ENCODE measurements around the gene BCL11A. TPM values are rescaled to one million over a fixed set of nuclear protein-coding genes. Genes with fewer than 3 reads are reported as not detected.
A peak's percentile ranks its signal among the peaks of the same experiment; 100 is the strongest.

BCL11A gene
- total RNA-seq, 1 donor from 2014 or later = 331 TPM

DNA sequence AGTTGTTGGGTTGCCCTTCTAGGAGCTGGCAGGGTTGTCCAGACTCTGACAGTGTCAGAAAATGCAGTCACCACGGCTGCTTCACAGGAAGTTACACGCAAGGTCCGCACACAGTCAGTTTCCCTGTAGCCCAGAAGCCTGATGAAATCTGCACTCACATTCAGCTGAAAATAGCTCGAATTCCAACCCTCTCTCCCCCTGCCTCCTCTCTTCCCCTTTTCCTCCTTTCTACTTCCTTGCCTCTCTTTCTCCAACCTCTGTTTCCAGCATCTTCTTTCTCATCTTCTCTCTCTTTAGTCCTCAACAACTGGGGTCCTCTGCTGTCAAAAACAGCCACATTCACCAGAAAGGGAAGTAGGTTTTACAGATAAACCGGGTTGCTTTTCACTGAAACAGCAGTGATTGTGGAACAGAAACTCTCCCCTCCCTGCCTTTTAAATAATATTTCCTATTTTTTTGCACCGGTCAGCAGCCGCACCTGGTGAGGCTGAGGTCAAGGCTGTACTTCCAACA, 69.3 kb downstream of the BCL11A start:
- Mint-ChIP-seq H3K27ac (peak overlapping the region; percentile 93), H3K4me1 (peaks cover 96% of the 10 kb centered on the region), H3K27me3 (no peaks in the 10 kb centered on the region), H3K36me3 (ENCODE audit: low read depth) (peaks cover 66% of the 10 kb centered on the region), H3K4me3 (peak overlapping the region; percentile 78), H3K9me3 (no peaks in the 10 kb centered on the region)
- ChIA-PET CTCF (interaction anchor here (0.9 to 1.4 kb wide), 3 partner anchors 45 to 1035 kb away, joined by 3 to 9 read pairs (median 6); no protein-coding TSS in a partner anchor), POLR2A (interaction anchor here (0.6 to 2.7 kb wide), 14 partner anchors 8 to 147 kb away, joined by 3 to 25 read pairs (median 8); no protein-coding TSS in a partner anchor)
- intact Hi-C loops (cut with micrococcal nuclease) = loop anchor here (1.0 to 5.0 kb wide), 7 partner anchors 8 to 131 kb away; no protein-coding TSS in a partner anchor
- ATAC-seq (ENCODE audit: low read depth) = peak; percentile 66
- TF ChIP-seq, protein P1, sequence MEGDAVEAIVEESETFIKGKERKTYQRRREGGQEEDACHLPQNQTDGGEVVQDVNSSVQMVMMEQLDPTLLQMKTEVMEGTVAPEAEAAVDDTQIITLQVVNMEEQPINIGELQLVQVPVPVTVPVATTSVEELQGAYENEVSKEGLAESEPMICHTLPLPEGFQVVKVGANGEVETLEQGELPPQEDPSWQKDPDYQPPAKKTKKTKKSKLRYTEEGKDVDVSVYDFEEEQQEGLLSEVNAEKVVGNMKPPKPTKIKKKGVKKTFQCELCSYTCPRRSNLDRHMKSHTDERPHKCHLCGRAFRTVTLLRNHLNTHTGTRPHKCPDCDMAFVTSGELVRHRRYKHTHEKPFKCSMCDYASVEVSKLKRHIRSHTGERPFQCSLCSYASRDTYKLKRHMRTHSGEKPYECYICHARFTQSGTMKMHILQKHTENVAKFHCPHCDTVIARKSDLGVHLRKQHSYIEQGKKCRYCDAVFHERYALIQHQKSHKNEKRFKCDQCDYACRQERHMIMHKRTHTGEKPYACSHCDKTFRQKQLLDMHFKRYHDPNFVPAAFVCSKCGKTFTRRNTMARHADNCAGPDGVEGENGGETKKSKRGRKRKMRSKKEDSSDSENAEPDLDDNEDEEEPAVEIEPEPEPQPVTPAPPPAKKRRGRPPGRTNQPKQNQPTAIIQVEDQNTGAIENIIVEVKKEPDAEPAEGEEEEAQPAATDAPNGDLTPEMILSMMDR (IDR thresholded peaks at IDR 0.05) = no peak
- DNase-seq = no peak

DNA sequence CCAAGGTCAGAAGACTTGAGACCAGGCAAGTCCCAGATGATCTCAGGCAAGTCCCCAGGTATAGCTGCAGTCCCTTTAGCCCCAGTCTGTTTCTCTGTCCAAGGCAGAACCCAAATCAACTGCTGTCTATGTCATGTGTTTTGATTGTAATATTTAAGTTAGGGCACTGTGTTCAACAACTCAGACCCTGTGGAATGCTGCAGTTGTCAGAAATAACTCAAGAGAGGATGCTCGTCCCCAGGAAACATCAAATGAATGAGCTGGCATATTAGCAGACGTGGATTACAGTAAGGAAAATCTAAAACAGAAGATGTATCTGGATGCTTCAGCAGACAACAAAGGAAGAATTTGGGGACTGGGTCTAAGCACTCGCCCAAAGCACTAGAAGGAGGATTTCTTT, 70.1 kb downstream of the BCL11A start:
- peak overlapping the region; percentile 93 for H3K27ac Mint-ChIP-seq
- intact Hi-C loops (cut with micrococcal nuclease) = loop anchor here (5.0 kb wide), 1 partner anchor 34 kb away; no protein-coding TSS in a partner anchor
- TF ChIP-seq, protein P1 (IDR thresholded peaks at IDR 0.05) = no peak
- peaks cover 99% of the 10 kb centered on the region for H3K4me1 Mint-ChIP-seq
- POLR2A ChIA-PET = interaction anchor here (0.6 to 2.7 kb wide), 17 partner anchors 9 to 146 kb away, joined by 3 to 25 read pairs (median 6); no protein-coding TSS in a partner anchor
- no peaks in the 10 kb centered on the region for H3K9me3 Mint-ChIP-seq
- no peaks in the 10 kb centered on the region for H3K27me3 Mint-ChIP-seq
- H3K4me3 Mint-ChIP-seq = peak overlapping the region; percentile 78
- peaks cover 73% of the 10 kb centered on the region for H3K36me3 Mint-ChIP-seq (ENCODE audit: low read depth)
- no peak for ATAC-seq (ENCODE audit: low read depth)
- no peak for DNase-seq
- CTCF ChIA-PET = interaction anchor here (0.9 to 1.5 kb wide), 5 partner anchors 9 to 1034 kb away, joined by 3 to 9 read pairs (median 4); no protein-coding TSS in a partner anchor

DNA sequence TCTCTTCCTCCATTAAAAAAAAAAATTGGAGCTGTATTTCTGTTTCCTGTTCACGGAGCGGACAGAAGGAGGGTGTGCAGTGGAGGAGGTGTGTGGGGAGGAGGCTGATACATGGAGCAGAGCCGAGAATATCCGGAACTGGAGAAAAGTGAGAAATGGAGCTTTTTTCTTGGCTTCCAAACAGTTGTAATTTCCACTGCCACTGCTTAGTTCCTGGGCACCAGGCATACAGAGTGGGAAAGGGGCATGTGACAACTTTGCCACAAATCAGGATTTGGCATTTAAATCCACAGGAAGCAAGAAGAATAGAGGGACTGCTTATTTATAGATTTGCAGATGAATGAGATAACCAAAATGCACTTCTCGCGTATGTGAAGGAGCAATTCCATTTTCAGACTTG, 71.2 kb downstream of the BCL11A start:
- ATAC-seq (ENCODE audit: low read depth) (no peak), DNase-seq (no peak)
- H3K27me3 Mint-ChIP-seq = no peaks in the 10 kb centered on the region
- peaks cover 69% of the 10 kb centered on the region for H3K36me3 Mint-ChIP-seq (ENCODE audit: low read depth)
- H3K4me1 Mint-ChIP-seq = peaks cover 99% of the 10 kb centered on the region
- intact Hi-C loops (cut with micrococcal nuclease) = loop anchor here (5.0 kb wide), 1 partner anchor 35 kb away; no protein-coding TSS in a partner anchor
- CTCF ChIA-PET = interaction anchor here (0.7 to 1.5 kb wide), 6 partner anchors 8 to 594 kb away, joined by 3 to 4 read pairs (median 3); no protein-coding TSS in a partner anchor
- peak overlapping the region; percentile 78 for H3K4me3 Mint-ChIP-seq
- no peaks in the 10 kb centered on the region for H3K9me3 Mint-ChIP-seq
- H3K27ac Mint-ChIP-seq = peak overlapping the region; percentile 93
- TF ChIP-seq, protein P1 (IDR thresholded peaks at IDR 0.05) = no peak
- POLR2A ChIA-PET = interaction anchor here (0.6 to 2.7 kb wide), 10 partner anchors 11 to 69 kb away, joined by 3 to 25 read pairs (median 6); no protein-coding TSS in a partner anchor

DNA sequence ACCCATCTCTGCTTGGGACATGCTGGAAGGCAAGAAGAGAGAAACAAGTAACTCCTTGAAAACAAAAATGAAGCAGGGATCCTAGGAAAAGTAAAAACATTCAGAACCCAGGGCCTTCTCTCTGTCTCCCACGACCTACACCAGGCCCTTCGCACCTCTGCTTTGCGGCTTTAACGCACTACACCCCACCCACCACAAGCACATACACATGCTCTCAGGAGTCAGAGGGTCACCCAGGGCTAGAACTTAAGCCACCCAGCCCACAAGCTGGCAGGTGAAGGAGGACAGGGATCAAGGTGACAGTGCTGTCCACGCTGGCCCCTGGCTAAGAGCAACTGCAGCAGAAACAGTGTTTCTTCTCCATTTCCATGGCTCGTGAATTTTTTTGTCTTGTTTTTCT, 72.2 kb downstream of the BCL11A start:
- DNase-seq (no peak), ATAC-seq (ENCODE audit: low read depth) (no peak)
- no peaks in the 10 kb centered on the region for H3K27me3 Mint-ChIP-seq
- H3K36me3 Mint-ChIP-seq (ENCODE audit: low read depth) = peaks cover 69% of the 10 kb centered on the region
- TF ChIP-seq, protein P1 (IDR thresholded peaks at IDR 0.05) = no peak
- intact Hi-C loops (cut with micrococcal nuclease) = loop anchor here (5.0 kb wide), 1 partner anchor 36 kb away; no protein-coding TSS in a partner anchor
- peaks cover 100% of the 10 kb centered on the region for H3K4me1 Mint-ChIP-seq
- peak overlapping the region; percentile 78 for H3K4me3 Mint-ChIP-seq
- CTCF ChIA-PET = interaction anchor here (0.8 kb wide), 1 partner anchor 23 kb away, joined by 3 read pairs; no protein-coding TSS in a partner anchor
- H3K9me3 Mint-ChIP-seq = no peaks in the 10 kb centered on the region
- peak overlapping the region; percentile 93 for H3K27ac Mint-ChIP-seq
- POLR2A ChIA-PET = interaction anchor here (1.0 to 2.7 kb wide), 3 partner anchors 35 to 70 kb away, joined by 3 to 14 read pairs (median 8); no protein-coding TSS in a partner anchor

Data from activated B cell treated with CpG ODN at 0.5 μM for 24 hours (primary cell).